ENCODE measurements around the gene UBE2D2.

Gene UBE2D2

DNA sequence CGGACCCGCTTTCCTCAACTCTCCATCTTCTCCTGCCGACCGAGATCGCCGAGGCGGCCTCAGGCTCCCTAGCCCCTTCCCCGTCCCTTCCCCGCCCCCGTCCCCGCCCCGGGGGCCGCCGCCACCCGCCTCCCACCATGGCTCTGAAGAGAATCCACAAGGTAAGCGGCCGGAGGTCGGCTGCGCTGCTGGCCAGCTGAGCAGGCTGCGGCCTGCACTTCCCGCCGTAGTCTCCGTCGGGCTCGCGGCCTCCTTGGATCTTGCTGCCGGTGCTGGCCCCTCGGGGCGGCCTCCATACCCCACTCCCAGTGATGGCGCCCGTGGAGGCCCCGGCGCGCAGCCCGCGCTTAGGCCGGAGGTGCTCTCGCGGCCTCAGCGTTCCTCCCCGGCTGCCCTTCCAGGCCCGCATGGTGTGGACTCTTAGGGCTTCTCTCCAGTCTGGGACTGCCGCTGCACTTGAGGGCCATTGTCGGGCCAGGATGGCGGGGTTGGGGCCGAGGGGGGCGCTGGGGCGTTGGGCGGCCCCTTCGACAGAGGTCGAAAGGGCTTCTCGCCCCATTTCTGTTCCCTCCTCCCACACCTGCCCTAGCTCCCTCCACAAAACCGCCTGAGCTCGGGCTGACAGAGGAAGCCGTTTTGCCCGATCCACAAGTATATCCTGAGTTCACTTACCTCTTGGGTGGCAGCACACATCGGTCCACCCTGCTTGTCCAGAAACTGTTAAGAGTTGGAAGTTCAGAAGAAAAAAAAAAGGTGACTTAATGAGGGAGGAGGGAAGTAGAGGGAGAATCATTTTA is 714 bp downstream of the UBE2D2 start:
- TF ChIP-seq POLR2AphosphoS5 (IDR thresholded peaks at IDR 0.05; ENCODE audit: low read depth, low read length) (no peak), POLR2A (IDR thresholded peaks at IDR 0.05; ENCODE audit: low read depth, low read length) (no peak), TAF1 (IDR thresholded peaks at IDR 0.05; ENCODE audit: borderline replicate concordance, low read depth, low read length) (no peak)
- peak; percentile 44 for DNase-seq (ENCODE audit: insufficient read length)
- FAIRE-seq = peak; percentile 66

DNA sequence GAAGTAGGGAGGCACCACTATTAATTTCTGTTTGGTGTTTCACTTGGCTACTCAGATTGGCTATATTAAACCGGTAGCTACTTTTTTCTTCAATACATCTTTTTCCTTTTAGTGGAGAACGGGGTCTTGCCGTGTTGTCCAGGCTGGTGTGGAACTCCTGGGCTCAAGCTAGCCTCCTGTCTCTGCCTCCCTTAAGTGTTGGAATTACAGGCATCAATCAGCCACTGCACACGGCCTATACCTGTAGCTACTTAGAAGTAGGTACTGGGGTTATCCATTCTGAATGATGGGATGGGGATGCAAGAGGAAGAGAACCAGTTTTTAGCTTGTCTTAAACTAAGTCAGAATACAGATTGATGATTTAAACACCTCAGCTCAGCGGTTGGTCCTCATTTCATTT is 1.7 kb downstream of the UBE2D2 start:
- FAIRE-seq = peak; percentile 33
- DNase-seq (ENCODE audit: insufficient read length) = no peak
- TF ChIP-seq POLR2A (IDR thresholded peaks at IDR 0.05; ENCODE audit: low read depth, low read length) (no peak), TAF1 (IDR thresholded peaks at IDR 0.05; ENCODE audit: borderline replicate concordance, low read depth, low read length) (no peak), POLR2AphosphoS5 (IDR thresholded peaks at IDR 0.05; ENCODE audit: low read depth, low read length) (no peak)

DNA sequence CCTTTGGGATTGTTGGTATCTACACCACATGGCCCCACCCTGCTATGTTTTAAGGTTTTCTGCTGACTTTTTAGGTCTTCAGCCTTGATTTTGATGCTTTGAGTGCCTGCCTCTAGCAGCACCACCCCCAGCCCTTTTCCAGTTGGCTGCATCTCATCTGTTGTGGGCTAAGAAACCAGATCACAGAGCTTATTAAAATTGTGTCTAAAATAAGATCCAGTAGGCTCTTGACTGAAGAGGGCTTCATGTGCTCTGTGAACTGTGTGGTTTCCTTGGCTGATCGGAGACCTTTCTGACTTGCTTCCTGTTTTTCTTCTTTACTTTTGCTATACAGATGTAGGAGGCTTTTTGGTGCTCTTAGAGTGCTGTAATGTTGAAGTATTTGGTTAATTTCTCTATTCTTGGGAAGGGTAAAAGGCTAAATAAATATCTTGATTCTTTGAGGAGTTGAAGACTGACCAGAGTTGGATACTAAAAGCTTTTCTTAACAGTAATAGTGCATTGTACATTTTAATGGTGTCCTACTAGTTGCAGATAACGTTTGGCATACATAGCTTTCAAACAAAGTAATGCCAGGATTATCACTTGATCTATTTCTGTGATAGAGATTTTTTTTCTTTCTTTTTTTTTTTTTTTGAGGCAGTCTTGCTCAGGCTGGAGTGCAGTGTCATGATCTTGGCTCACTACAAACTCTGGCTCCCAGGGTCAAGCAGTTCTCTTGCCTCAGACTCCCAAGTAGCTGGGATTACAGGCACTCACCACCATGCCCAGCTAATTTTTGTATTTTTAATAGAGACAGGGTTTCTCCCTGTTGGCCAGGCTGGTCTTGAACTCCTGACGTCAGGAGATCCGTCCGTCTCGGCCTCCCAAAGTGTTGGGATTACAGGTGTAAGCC is 4.5 kb downstream of the UBE2D2 start:
- TF ChIP-seq TAF1 (IDR thresholded peaks at IDR 0.05; ENCODE audit: borderline replicate concordance, low read depth, low read length) = no peak
- FAIRE-seq (peak; percentile 87), DNase-seq (ENCODE audit: insufficient read length) (peak; percentile 45)

DNA sequence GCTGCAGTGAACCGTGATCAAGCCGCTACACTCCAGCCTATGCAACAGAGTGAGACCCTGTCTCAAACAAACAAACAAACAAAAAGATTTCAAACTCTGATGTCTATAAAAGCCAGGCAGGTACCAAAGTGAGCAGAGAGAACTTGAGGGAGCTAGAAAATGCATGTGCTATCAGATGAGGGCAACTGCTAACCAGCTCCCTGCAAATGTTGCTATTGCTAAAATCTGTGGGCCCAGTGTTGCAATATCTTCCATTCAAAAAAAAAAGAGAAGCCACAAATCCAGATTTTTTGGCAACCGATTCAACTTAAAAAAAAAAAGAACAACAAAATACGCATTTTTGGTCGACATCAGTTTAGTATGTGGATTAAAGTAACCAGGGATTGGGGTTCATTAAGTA is 5.5 kb downstream of the UBE2D2 start:
- FAIRE-seq (no peak), DNase-seq (ENCODE audit: insufficient read length) (no peak)
- no peak; the same call in 1 of the 2 replicates for TF ChIP-seq POLR2AphosphoS5 (IDR thresholded peaks at IDR 0.05; ENCODE audit: low read depth, low read length)
- TF ChIP-seq TAF1 (IDR thresholded peaks at IDR 0.05; ENCODE audit: borderline replicate concordance, low read depth, low read length) = no peak
- no peak for TF ChIP-seq POLR2A (IDR thresholded peaks at IDR 0.05; ENCODE audit: low read depth, low read length)

DNA sequence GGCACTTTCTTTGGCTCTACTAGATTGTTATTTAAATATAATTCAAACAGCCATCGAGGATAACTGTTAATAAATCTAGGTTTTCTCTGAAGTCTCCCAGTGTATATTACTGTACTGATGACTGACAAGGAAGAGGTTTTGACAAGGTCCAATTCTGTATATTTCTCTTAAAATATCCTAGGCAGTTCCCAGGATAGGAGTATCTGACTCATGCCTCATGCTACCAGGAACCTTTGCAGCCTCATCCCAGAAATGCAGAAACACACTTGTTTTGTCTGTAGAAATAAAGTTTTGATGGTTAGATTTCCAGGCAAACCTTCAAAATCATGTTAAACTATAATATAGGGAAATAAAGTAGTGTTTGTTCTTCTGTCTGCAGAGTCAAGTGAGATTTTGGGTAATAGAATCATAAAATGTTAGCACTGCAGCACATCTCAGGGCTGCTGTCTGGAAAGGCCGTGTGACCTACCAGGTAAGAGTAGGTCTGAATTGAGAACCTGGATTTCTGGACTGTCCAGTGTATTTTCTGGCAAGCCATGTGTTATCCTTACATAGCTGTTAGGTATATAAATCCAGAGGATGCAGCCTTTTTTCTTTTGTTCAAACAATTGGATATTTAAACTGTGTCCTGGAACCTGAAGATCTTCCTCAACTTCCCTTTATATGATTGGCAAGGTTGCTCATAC is 8.3 kb downstream of the UBE2D2 start:
- DNase-seq (ENCODE audit: insufficient read length) (no peak), FAIRE-seq (no peak)
- no peak for TF ChIP-seq POLR2A (IDR thresholded peaks at IDR 0.05; ENCODE audit: low read depth, low read length)
- TF ChIP-seq POLR2AphosphoS5 (IDR thresholded peaks at IDR 0.05; ENCODE audit: low read depth, low read length) = no peak
- no peak for TF ChIP-seq TAF1 (IDR thresholded peaks at IDR 0.05; ENCODE audit: borderline replicate concordance, low read depth, low read length)

DNA sequence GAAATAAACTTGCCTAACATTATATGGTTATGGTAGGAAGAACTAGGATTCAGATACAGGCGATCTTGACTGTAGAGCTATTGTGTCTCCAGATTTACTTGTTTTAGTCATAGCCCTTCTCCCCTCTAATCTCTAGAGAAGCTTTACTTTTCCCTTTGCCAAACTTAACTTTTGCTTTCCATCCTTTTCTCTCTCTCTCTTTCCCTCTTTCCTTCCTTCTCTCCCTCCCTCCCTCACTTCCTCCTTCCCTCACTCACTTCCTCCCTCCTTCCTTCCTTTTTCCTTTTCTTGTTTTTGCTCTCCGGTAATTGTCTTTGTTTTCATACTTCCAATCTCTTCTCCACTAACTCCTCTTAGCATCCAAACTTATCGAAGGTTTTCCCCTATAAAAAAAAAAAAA is 10.4 kb downstream of the UBE2D2 start:
- no peak for DNase-seq (ENCODE audit: insufficient read length)
- no peak for FAIRE-seq
- TF ChIP-seq POLR2AphosphoS5 (IDR thresholded peaks at IDR 0.05; ENCODE audit: low read depth, low read length) (no peak), TAF1 (IDR thresholded peaks at IDR 0.05; ENCODE audit: borderline replicate concordance, low read depth, low read length) (no peak), POLR2A (IDR thresholded peaks at IDR 0.05; ENCODE audit: low read depth, low read length) (no peak)

DNA sequence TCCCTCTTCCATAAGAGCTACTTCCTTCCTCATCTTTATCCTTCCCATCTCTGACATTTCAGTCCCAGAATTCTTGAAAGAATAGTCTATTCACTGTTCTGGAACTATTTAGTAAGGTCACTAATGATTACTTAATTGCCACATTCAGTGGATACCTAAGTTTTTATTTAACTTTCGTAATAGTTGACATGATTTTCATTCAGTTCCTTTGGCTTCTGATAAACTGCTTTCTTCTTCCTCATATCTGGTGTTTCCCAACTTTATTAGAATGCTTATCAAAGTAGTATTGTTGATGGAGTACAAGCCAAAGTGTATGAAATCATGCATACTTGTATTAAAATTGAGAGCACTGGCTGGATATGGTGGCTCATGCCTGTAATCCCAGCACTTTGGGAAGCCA is 10.8 kb downstream of the UBE2D2 start:
- DNase-seq (ENCODE audit: insufficient read length) (no peak), FAIRE-seq (peak; percentile 38)
- TF ChIP-seq POLR2A (IDR thresholded peaks at IDR 0.05; ENCODE audit: low read depth, low read length) (no peak), TAF1 (IDR thresholded peaks at IDR 0.05; ENCODE audit: borderline replicate concordance, low read depth, low read length) (no peak), POLR2AphosphoS5 (IDR thresholded peaks at IDR 0.05; ENCODE audit: low read depth, low read length) (no peak)

DNA sequence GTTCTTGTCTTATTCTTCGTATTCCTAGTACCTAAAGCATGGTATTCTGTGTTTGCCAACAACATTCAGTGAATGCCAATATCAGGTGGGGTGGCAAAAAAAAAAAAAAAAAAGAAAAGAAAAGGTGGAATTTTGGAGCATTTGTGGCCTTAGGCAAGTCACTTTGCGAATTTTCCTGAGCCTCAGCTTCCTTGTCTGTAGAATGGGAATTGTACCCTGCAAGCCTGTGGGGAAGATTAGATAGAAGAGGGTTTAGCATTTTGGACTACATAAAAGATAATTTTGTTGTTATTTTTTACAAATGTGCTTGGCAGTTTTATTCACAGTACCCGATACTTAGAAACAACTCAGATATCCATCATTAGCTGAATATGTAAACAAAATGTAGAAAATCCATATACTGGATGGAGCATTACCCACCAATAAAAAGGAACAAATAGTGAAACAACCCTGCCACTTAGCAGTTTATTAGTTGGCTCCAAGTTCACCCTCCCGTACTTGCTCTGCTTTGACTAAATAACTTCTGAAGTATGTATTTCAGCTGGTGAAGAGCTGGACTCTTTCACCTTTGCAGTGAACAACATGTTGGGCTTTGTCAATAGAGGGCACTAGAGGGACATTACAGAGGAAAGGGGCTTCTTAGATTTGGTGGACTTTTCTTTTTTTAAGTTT is 13.6 kb downstream of the UBE2D2 start:
- DNase-seq (ENCODE audit: insufficient read length) (no peak), FAIRE-seq (peak; percentile 44)
- TF ChIP-seq POLR2AphosphoS5 (IDR thresholded peaks at IDR 0.05; ENCODE audit: low read depth, low read length) (no peak), TAF1 (IDR thresholded peaks at IDR 0.05; ENCODE audit: borderline replicate concordance, low read depth, low read length) (no peak), POLR2A (IDR thresholded peaks at IDR 0.05; ENCODE audit: low read depth, low read length) (no peak)

DNA sequence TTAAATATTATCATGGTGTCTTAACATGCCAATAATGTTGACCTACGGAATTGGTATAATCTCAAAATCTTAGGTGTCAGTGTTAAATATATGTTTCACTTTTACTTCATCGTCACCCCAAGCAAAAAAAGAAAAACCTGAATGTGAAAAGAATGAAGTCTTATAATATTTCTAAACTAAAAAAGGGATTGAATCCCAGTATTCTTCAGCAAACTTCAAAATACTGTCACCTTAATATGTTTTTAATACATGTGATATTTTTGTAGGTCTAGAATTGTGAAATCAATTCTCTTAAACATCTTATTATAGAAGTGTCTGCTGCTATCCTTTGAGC is 14.1 kb downstream of the UBE2D2 start:
- DNase-seq (ENCODE audit: insufficient read length) (no peak), FAIRE-seq (no peak)
- TF ChIP-seq TAF1 (IDR thresholded peaks at IDR 0.05; ENCODE audit: borderline replicate concordance, low read depth, low read length) (no peak), POLR2A (IDR thresholded peaks at IDR 0.05; ENCODE audit: low read depth, low read length) (no peak), POLR2AphosphoS5 (IDR thresholded peaks at IDR 0.05; ENCODE audit: low read depth, low read length) (no peak)

DNA sequence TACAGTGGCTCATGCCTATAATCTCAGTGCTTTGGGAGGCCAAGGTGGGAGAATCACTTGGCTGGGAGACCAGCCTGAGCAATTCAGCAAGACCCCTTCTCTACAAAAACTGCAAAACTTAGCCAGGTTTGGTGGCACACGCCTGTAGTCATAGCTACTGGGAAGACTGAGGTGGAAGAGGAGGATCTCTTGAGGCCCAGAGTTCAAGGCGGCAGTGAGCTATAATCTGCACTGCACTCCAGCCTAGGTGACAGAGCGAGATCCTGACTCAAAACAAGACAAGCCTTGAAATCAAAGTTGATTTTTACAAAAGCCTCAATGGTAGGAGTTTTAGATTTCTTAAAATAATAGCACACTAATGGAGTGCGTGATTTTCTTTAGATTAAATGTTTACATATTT is 14.6 kb downstream of the UBE2D2 start:
- DNase-seq (ENCODE audit: insufficient read length) = no peak
- FAIRE-seq = no peak
- TF ChIP-seq POLR2AphosphoS5 (IDR thresholded peaks at IDR 0.05; ENCODE audit: low read depth, low read length) (no peak), TAF1 (IDR thresholded peaks at IDR 0.05; ENCODE audit: borderline replicate concordance, low read depth, low read length) (no peak)

DNA sequence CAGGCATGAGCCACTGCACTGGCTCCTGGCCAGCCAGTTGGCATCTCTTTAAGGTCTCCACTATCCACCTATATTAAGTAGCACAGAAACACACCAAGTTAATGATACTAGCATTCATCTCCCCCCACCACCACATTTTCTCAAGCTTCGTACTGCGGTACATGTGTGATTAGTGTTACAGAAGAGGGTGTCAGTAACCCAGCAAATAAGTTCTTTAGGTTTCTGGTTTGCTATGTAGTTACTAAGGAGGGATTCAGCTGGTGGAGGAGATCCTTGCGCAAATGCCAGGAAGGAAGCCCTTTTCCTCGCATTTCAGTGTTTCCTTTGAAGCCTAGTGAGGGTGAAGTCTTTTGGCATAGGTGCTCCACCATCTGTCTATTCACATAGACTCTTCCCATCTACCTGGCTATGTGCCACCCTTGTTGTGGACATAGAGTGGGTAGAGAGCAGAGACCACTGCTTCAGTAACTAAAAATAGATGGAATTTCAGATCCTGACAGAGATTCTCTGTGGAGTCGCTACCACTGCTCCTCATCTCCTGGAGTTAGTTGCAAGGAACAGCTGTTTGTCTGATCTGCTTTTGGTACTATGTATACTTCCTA is 16.7 kb downstream of the UBE2D2 start:
- no peak for DNase-seq (ENCODE audit: insufficient read length)
- TF ChIP-seq POLR2A (IDR thresholded peaks at IDR 0.05; ENCODE audit: low read depth, low read length) (no peak), TAF1 (IDR thresholded peaks at IDR 0.05; ENCODE audit: borderline replicate concordance, low read depth, low read length) (no peak), POLR2AphosphoS5 (IDR thresholded peaks at IDR 0.05; ENCODE audit: low read depth, low read length) (peak; percentile 34; the same call in 1 of the 2 replicates)
- no peak for FAIRE-seq

Measured in GM12892 (cell line).